Bronchial epithelial cell (primary cell): Measurements from ENCODE around the gene TLCD1. TPM values are rescaled to one million over a fixed set of nuclear protein-coding genes. Genes with fewer than 3 reads are reported as not detected.

ENCODE experiments used
- DNase-seq: peaks from one replicate; pipeline ENCODE4 v3.0.0-alpha.2; 2010; ENCODE audit warnings: low read depth
- FAIRE-seq: peaks from 2 replicates; lab custom pipeline; 2011; peaks lifted over from hg19 to GRCh38; lab: Jason Lieb, UNC
- H3K27me3 ChIP-seq: 2 replicates; pipeline ENCODE4 v1.5.1; 2011; ENCODE audit warnings: low read length; ENCODE audit not compliant: control insufficient read depth, insufficient read depth
- H3K36me3 ChIP-seq: 2 replicates; pipeline ENCODE4 v1.5.1; 2011; ENCODE audit warnings: low read length; ENCODE audit not compliant: control insufficient read depth, insufficient read depth
- H3K4me3 ChIP-seq: 2 replicates; pipeline ENCODE4 v1.5.1; 2011; ENCODE audit warnings: mild to moderate bottlenecking, low read depth, low read length, control low read depth
- CTCF ChIP-seq: IDR thresholded peaks from 2 replicates; pipeline ENCODE4 v1.5.1; 2011; ENCODE audit warnings: mild to moderate bottlenecking, moderate library complexity, low read length, control low read depth, inconsistent platforms; ENCODE audit not compliant: insufficient read depth, severe bottlenecking
- total RNA-seq: library from RNA; depleted of rRNA; stranded (reverse); fragments of >200 nt; gene quantifications from 2 replicates; pipeline ENCODE4 v1.2.1, GENCODE V29; 2014

Gene TLCD1
- total RNA-seq, 1 donor from 2014 or later = 7.4 TPM

DNA sequence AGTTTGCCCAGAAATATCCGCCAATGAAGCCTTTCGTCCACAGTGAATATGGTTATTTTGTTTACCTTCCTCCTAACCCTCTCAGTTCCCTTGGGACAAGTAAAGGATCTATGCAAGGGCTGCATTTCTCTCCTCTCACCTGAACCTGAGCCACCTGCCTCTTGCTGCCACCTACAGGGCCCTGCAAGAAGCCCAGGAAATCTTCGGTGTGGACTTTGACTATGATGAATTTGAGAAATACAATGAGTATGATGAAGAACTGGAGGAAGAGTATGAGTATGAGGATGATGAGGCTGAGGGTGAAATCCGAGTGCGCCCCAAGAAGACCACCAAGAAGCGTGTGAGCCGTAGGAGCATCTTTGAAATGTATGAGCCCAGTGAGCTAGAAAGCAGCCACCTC is 50.1 kb downstream of the TLCD1 start:
- TF ChIP-seq CTCF = peak; percentile 58
- H3K36me3 ChIP-seq = peaks cover 42% of the 10 kb centered on the region
- H3K4me3 ChIP-seq = no peak overlapping the region
- no peaks in the 10 kb centered on the region for H3K27me3 ChIP-seq
- peak; percentile 31 for DNase-seq
- no peak for FAIRE-seq

GRCh38 chr17:28675490-28675889 is 50.5 kb downstream of the TLCD1 start:
- Histone ChIP-seq H3K36me3 (peaks cover 41% of the 10 kb centered on the region), H3K27me3 (no peaks in the 10 kb centered on the region), H3K4me3 (no peak overlapping the region)
- DNase-seq (no peak), FAIRE-seq (no peak)
- no peak for TF ChIP-seq CTCF

Other genes starting within 250 kb of the TLCD1 start
- gene FOXN1, start 219.9 kb downstream of the TLCD1 start, total RNA-seq = 0.38 TPM in 1 of 2 replicates, not detected in the other
- 21.9 and 22.8 TPM in 2 replicates for gene UNC119, start 173.6 kb downstream of the TLCD1 start, total RNA-seq
- 25.5 and 36.0 TPM in 2 replicates for gene PIGS, start 154.7 kb downstream of the TLCD1 start, total RNA-seq
- 39.3 and 53.4 TPM in 2 replicates for gene ALDOC, start 149.3 kb downstream of the TLCD1 start, total RNA-seq
- gene SPAG5, start 127.2 kb downstream of the TLCD1 start, total RNA-seq = 1.3 and 2.0 TPM in 2 replicates
- gene RSKR, start 112.0 kb downstream of the TLCD1 start, total RNA-seq = 6.6 and 11.8 TPM in 2 replicates
- 164 and 168 TPM in 2 replicates for gene BLTP2, start 81.1 kb downstream of the TLCD1 start, total RNA-seq
- 50.8 and 70.4 TPM in 2 replicates for gene SDF2, start 64.3 kb downstream of the TLCD1 start, total RNA-seq
- 23.2 and 32.9 TPM in 2 replicates for gene SUPT6H, start 64.0 kb downstream of the TLCD1 start, total RNA-seq
- gene PROCA1, start 14.3 kb downstream of the TLCD1 start, total RNA-seq = 0.26 and 0.64 TPM in 2 replicates
- 42.5 and 68.7 TPM in 2 replicates for gene RAB34, start 8.4 kb downstream of the TLCD1 start, total RNA-seq
- gene RPL23A, start 6.2 kb downstream of the TLCD1 start, total RNA-seq = 928 and 1,097 TPM in 2 replicates
- gene NEK8, start 2.6 kb upstream of the TLCD1 start, total RNA-seq = 3.1 and 3.2 TPM in 2 replicates
- gene TRAF4, start 17.8 kb upstream of the TLCD1 start, total RNA-seq = 32.0 and 36.6 TPM in 2 replicates
- gene FAM222B, start 116.6 kb upstream of the TLCD1 start, total RNA-seq = 3.2 and 3.6 TPM in 2 replicates
- gene ERAL1, start 128.8 kb upstream of the TLCD1 start, total RNA-seq = 17.3 and 17.6 TPM in 2 replicates
- 24.5 TPM in 2 replicates for gene FLOT2, start 171.5 kb upstream of the TLCD1 start, total RNA-seq
- gene DHRS13, start 176.8 kb upstream of the TLCD1 start, total RNA-seq = 2.9 and 11.3 TPM in 2 replicates
- gene PHF12, start 225.3 kb upstream of the TLCD1 start, total RNA-seq = 5.4 and 7.1 TPM in 2 replicates